ENCODE results near the gene RASGEF1C.

Gene RASGEF1C

DNA sequence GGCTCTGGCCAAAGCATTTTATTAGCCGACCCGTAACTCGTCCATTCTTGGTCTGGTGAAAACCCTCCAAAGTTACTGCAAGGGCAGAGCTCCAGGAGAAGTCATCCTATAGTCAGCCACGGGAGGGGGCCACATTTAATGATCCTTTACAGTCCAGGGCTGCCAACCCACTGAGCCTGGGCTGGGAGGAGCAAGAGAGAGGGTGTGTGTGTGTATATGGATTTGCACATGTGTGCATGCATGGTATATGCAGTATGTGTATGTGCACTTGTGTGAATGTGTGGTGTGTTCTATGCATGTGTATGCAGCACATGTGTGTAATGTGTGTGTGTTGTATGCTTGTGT lies 4.2 kb upstream of the RASGEF1C start:
- no peaks in the 10 kb centered on the region for H4K20me1 ChIP-seq (ENCODE audit: low read depth, low read length)
- H2AFZ ChIP-seq (ENCODE audit: low read depth, low read length, severe bottlenecking) = no peak overlapping the region
- TF ChIP-seq, protein P1, sequence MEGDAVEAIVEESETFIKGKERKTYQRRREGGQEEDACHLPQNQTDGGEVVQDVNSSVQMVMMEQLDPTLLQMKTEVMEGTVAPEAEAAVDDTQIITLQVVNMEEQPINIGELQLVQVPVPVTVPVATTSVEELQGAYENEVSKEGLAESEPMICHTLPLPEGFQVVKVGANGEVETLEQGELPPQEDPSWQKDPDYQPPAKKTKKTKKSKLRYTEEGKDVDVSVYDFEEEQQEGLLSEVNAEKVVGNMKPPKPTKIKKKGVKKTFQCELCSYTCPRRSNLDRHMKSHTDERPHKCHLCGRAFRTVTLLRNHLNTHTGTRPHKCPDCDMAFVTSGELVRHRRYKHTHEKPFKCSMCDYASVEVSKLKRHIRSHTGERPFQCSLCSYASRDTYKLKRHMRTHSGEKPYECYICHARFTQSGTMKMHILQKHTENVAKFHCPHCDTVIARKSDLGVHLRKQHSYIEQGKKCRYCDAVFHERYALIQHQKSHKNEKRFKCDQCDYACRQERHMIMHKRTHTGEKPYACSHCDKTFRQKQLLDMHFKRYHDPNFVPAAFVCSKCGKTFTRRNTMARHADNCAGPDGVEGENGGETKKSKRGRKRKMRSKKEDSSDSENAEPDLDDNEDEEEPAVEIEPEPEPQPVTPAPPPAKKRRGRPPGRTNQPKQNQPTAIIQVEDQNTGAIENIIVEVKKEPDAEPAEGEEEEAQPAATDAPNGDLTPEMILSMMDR (IDR thresholded peaks at IDR 0.05; ENCODE audit: insufficient read depth, low read length, poor library complexity, severe bottlenecking) = no peak
- TF ChIP-seq EZH2phosphoT487 (conservative IDR thresholded peaks at IDR 0.05; ENCODE audit: low read length) = no peak
- no peaks in the 10 kb centered on the region for H3K79me2 ChIP-seq (ENCODE audit: insufficient read depth, low read length)
- H3K4me3 ChIP-seq (ENCODE audit: insufficient read depth, low read length, poor library complexity, severe bottlenecking) = no peak overlapping the region
- H3K9ac ChIP-seq (ENCODE audit: low read length) = no peak overlapping the region
- no peaks in the 10 kb centered on the region for H3K9me2 ChIP-seq (replicated peaks; ENCODE audit: insufficient read depth, low read length)
- H3K27ac ChIP-seq (ENCODE audit: low read depth, low read length) = no peak overlapping the region
- H3F3A ChIP-seq (ENCODE audit: insufficient read depth) = no peaks in the 10 kb centered on the region
- no peak overlapping the region for H3K4me2 ChIP-seq (ENCODE audit: low read depth, low read length, poor library complexity, severe bottlenecking)
- H3K27me3 ChIP-seq (ENCODE audit: low read length) = no peaks in the 10 kb centered on the region
- no peaks in the 10 kb centered on the region for H3K9me3 ChIP-seq (ENCODE audit: insufficient read depth, low read length)
- no peaks in the 10 kb centered on the region for H3K36me3 ChIP-seq (ENCODE audit: low read length)

DNA sequence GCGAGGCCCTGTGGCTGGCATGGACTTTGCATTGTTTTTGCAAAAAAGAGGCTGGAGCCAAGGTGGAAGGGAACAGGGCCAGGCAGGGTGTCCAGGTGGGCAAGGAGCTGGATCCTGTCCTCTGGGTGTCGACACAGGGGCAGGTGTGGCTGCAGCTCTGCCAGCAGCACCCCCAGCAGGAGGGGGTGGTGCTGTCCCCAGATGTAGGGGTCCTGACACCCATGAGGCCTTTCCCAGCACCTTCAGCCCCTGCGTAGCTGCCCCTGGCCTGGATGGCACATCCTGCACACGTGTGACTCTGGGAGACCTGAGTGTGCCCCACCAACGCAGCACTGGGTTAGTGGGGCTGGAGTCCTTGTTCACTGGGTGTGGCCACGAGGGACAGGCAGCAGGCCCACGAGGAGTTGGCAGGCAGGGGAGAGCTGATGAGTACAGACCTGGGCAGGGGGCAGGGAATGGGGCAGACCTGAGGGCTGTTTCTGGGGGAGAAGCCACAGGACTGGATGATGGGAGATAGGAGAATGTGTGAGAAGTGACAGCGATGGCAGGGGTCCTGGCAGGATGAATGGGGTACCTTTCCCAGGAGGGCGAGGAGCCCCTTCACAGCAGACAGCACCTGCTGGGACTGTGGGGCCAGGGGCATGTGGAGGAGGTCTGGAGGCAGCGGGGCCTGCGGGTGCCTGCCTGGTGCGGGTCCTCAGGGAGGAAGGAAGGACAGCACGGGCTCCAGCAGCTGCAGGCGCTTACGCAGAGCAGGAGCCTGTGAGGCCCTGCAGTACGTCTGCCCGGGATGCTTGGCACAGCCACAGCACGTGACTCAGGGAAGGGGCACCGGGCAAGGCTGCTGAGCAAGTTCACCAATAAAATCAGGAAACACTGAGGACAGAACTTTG lies 3.6 kb upstream of the RASGEF1C start:
- no peaks in the 10 kb centered on the region for H3F3A ChIP-seq (ENCODE audit: insufficient read depth)
- H3K36me3 ChIP-seq (ENCODE audit: low read length) = no peaks in the 10 kb centered on the region
- H3K27ac ChIP-seq (ENCODE audit: low read depth, low read length) = no peak overlapping the region
- no peaks in the 10 kb centered on the region for H3K79me2 ChIP-seq (ENCODE audit: insufficient read depth, low read length)
- H2AFZ ChIP-seq (ENCODE audit: low read depth, low read length, severe bottlenecking) = no peak overlapping the region
- H3K9me2 ChIP-seq (replicated peaks; ENCODE audit: insufficient read depth, low read length) = no peaks in the 10 kb centered on the region
- H3K27me3 ChIP-seq (ENCODE audit: low read length) = no peaks in the 10 kb centered on the region
- H3K4me3 ChIP-seq (ENCODE audit: insufficient read depth, low read length, poor library complexity, severe bottlenecking) = no peak overlapping the region
- no peak for TF ChIP-seq EZH2phosphoT487 (conservative IDR thresholded peaks at IDR 0.05; ENCODE audit: low read length)
- TF ChIP-seq, protein P1 (IDR thresholded peaks at IDR 0.05; ENCODE audit: insufficient read depth, low read length, poor library complexity, severe bottlenecking) = no peak
- H3K9ac ChIP-seq (ENCODE audit: low read length) = no peak overlapping the region
- no peaks in the 10 kb centered on the region for H3K9me3 ChIP-seq (ENCODE audit: insufficient read depth, low read length)
- no peaks in the 10 kb centered on the region for H4K20me1 ChIP-seq (ENCODE audit: low read depth, low read length)
- no peak overlapping the region for H3K4me2 ChIP-seq (ENCODE audit: low read depth, low read length, poor library complexity, severe bottlenecking)

DNA sequence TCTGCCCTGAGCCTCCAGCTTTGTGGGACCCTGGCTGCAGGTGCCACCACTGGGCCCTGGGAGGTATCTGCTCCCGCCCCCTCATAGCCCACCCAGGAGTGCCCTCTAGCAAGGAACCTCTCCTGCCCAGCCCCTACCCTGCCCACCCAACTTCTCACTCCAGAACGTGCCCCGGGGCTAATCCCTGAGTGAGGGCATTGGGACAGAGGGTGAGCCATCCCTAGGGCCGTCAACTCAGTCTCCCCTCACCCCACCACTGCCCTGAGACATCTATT lies 2.7 kb upstream of the RASGEF1C start:
- no peaks in the 10 kb centered on the region for H3F3A ChIP-seq (ENCODE audit: insufficient read depth)
- no peak overlapping the region for H3K9ac ChIP-seq (ENCODE audit: low read length)
- no peaks in the 10 kb centered on the region for H3K9me2 ChIP-seq (replicated peaks; ENCODE audit: insufficient read depth, low read length)
- no peaks in the 10 kb centered on the region for H3K9me3 ChIP-seq (ENCODE audit: insufficient read depth, low read length)
- no peak overlapping the region for H2AFZ ChIP-seq (ENCODE audit: low read depth, low read length, severe bottlenecking)
- no peaks in the 10 kb centered on the region for H3K36me3 ChIP-seq (ENCODE audit: low read length)
- no peak overlapping the region for H3K27ac ChIP-seq (ENCODE audit: low read depth, low read length)
- H3K79me2 ChIP-seq (ENCODE audit: insufficient read depth, low read length) = no peaks in the 10 kb centered on the region
- no peaks in the 10 kb centered on the region for H3K27me3 ChIP-seq (ENCODE audit: low read length)
- TF ChIP-seq, protein P1 (IDR thresholded peaks at IDR 0.05; ENCODE audit: insufficient read depth, low read length, poor library complexity, severe bottlenecking) = no peak
- no peak for TF ChIP-seq EZH2phosphoT487 (conservative IDR thresholded peaks at IDR 0.05; ENCODE audit: low read length)
- H4K20me1 ChIP-seq (ENCODE audit: low read depth, low read length) = no peaks in the 10 kb centered on the region
- no peak overlapping the region for H3K4me2 ChIP-seq (ENCODE audit: low read depth, low read length, poor library complexity, severe bottlenecking)
- no peak overlapping the region for H3K4me3 ChIP-seq (ENCODE audit: insufficient read depth, low read length, poor library complexity, severe bottlenecking)
